Hematopoietic multipotent progenitor cell treated with erythropoietin and hydrocortisone succinate and interleukin-3 and kit ligand, for 8 days (in vitro differentiated cells): ENCODE results near the gene CDH13.

Experiments
- DNase-seq: peaks from one replicate; pipeline ENCODE4 v3.0.0-alpha.2; 2015

The CDH13 gene

DNA sequence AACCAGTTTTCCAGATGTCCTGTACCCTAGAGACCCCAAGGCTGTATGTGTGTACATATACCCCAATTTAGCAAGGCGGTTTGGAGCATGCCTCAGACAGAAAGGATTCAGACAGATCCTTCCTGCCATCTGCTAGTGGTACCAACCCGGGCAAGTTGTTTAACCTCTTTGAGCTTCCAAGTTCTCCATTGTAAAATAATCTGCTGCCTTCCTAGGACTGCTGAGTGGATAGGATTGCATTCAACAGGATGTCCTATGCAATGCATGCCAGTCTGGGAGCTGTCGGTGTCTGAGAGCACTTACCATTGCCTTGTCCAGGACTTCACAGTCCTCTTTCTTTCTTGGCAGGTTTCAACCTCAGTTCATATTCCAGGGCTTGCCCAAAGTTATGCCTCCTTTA, 1.9 kb downstream of the CDH13 start:
- DNase-seq, result no peak

- no peak for DNase-seq
Measured at GRCh38 chr16:82629441-82630027, 2.8 kb downstream of the CDH13 start.

DNA sequence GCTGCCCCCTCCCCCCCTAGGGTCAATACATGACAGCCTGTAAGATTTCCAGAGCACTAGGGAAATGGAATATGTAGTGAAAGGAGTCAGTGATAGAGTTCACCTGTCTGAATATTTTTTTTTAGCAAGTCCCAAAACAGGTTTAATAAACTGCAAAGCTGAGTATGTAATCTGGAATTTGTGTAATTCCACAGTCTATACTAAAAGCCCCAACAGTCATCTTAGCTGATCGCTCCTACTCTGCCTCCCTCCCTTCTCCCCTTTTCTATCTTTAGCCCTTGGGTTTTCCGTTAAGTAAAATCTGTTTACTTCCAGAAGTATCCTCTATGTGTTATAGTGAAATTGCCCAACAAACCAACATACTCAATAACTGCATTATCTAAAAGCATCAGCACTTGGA, 3.5 kb downstream of the CDH13 start:
- no peak for DNase-seq

DNA sequence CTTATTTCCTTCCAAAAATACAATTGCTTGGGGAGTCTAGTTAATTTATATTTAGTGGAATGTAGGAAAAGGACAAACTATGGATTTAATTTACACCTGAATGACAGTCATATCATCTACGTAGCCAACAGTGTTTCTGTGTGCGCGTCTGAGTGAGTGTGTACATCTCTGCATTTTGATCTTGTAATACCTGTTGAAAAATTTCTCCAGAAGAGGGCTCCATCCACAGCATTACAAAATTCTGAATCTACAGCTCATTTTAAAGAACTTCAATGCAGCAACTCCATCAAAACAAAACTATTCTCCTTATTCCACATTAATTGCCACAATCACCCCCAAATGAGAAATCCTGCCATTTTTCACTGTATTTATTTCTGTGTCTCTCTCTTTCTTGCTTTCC, 3.9 kb downstream of the CDH13 start:
- no peak for DNase-seq

- DNase-seq, result peak; percentile 3
Measured at GRCh38 chr16:82631701-82632685, 5.2 kb downstream of the CDH13 start.

GRCh38 chr16:82633964-82634600, 7.3 kb downstream of the CDH13 start:
- DNase-seq, result no peak

- DNase-seq, result no peak
Measured at GRCh38 chr16:82634955-82635610, 8.3 kb downstream of the CDH13 start.

DNA sequence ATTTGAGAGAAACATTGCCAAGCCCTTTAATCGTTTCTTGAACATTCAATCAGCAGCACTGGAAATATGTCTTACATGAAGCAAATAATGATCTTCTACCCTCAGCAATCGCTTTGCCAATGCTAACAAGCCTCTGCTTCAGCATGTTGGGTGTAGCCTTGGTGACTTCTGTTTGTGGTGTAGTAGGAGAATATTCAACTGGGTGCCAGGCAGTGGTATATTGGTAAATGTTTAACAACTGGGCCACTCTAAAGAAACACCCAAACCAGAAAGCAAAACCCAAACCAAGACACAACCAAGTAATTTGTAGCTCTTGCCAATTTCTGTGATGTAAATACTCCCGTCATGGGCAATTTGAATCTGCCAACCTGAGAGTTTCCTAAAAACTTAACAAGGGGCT, 9.7 kb downstream of the CDH13 start:
- DNase-seq, result no peak

DNA sequence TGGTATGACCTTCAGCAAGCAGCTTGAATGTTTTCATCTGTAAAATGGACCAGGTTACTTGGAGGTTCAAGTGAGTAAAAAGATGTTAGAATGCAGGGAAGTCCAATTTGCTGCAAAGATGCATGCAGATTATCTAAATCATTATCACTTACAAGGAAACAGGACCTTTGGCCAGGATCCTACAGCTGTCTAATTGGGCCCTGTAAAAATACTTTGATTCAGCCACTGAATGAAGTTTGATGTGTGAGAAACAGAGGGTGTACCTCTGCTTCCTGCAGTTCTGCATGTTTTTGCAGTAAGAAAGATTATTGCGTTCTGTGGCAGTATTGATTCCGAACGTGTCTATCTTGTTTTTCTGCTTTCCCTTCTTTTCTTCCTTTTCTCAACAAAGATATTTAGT, 10.2 kb downstream of the CDH13 start:
- no peak for DNase-seq

DNA sequence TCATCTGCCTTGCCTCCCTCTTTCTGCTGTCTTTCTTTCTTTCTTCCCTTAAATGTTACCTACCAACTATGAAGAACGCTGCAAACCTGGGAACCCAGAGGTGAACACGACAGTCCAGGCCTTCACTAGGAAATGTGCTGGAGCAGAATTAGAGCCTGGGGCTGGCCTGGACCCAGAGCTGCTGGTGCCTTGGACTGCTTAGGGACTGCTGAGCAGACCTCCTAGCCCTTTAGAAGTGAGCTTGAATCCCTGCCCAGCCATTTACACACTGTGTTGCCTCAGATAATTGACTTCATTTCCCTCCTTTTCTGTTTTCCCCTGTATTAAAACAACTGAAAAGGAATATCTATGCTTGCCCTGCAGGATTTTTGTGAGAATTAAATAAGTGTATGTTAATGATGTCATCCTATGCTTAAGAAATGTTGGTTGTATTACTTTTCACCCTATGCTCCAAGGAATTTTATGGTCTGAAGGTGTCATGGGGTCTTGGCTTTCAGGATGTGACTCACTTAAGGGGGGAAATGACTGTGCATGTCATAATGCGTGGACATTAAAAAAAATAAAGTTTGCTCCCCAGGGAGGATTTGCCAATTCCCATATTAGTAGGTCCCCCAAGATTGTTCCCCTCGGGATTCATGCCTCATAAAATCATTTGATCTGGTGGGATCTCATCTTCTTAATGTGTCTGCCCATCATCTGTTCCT, 11.5 kb downstream of the CDH13 start:
- DNase-seq, result no peak

GRCh38 chr16:82639263-82639662, 12.5 kb downstream of the CDH13 start:
- no peak for DNase-seq

- DNase-seq, result peak; percentile 35
Measured at GRCh38 chr16:82639666-82640336, 13.0 kb downstream of the CDH13 start.

DNA sequence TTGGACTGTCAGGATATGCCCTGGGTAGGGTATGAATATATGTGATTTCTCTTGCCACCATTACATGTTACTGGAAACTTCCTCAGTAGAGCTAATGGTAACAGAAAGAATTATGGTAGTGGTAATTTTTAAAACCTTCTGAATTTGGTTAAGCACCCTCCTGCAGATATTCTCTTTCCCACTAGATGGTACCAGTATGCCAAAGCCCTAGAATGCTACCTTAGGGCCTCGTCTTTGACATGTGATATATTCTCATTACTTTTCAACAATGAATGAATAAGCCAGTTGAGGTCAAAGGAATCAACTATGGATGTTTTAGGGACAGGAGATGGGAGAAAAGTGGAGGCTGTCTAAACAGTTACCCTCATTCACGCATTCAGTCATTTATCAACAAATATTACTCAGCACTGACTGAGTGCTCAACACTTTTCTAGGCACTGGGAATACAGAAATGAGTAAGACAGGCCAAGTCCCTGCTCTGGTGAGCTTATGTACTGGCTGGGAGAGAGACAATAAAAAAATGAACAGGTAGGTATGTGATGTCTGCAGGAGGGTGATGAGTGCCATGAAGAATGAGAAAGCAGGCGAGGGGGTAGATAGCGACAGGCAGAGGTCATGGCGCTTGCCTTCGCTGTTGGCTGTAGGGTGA, 14.7 kb downstream of the CDH13 start:
- no peak for DNase-seq

GRCh38 chr16:82643136-82643535, 16.4 kb downstream of the CDH13 start:
- no peak for DNase-seq

GRCh38 chr16:82643936-82644630, 17.3 kb downstream of the CDH13 start:
- no peak for DNase-seq

- no peak for DNase-seq
Measured at GRCh38 chr16:82646504-82646903, 19.7 kb downstream of the CDH13 start.

GRCh38 chr16:82649766-82650165, 23.0 kb downstream of the CDH13 start:
- DNase-seq, result no peak

- DNase-seq, result no peak
Measured at GRCh38 chr16:82650804-82651203, 24.0 kb downstream of the CDH13 start.

DNA sequence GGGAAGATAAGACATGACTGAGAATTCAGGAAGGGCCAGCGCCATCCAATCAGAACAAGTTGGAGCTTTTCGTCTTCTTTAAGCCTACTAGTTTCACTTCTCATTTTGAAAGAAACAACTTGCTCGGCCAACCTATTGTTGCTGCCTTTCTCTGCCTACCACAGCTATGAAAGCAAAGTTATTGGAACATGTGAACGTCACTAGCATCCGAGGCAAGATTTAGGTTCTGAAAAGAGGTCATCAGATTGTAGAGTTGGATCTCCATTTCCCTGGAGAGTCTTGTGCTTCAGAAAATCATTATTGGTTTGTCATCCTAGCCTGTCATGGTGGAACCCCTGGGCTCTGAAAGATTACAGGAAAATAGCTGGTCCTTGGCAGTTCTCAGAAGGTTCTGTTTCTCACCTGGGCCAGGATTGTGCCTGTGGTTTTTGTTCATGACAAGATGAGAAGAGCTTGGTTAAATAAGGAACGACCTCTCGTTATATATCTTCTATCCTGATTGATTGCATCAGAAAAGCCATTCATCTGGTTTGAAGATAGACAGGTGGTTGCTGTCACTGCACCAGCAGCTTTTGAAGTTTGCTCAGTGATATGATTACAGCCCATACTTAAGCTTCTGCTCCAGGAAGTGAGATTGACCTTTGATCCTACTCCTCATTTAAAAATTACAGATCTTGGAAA, 25.3 kb downstream of the CDH13 start:
- no peak for DNase-seq

DNA sequence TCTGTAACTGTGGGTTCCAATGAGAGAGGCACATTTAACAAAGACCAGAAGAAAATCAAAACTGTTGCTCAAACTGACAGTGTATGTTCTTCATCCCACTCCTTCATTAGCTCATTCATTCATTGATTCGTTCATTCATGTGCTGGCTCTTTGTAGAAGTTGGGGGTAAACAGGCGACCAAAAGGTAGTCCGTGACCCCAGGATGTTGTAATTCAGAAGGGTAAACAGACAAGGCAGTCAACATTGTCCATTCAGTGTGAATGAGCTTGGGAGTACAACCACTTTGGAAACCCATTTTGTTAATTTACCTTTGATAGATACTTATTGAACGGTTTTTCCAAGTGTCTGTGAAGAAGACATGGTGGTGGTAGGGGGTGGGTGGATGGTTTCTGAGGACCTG, 26.1 kb downstream of the CDH13 start:
- DNase-seq, result no peak
